CD4-positive, alpha-beta memory T cell (primary cell): ENCODE measurements around the gene NR2C2. TPM values are rescaled to one million over a fixed set of nuclear protein-coding genes. Genes with fewer than 3 reads are reported as not detected.

ENCODE experiments used
- CTCF ChIA-PET: fragments of 350-600 bp; sonication (Branson Sonifier 250); formaldehyde crosslinking; loops from one replicate; lab custom pipeline; 2021; ENCODE audit warnings: inconsistent platforms; ENCODE audit not compliant: partially characterized antibody; lab: Charles Lee
- POLR2A ChIA-PET: fragments of 350-600 bp; sonication (Branson Sonifier 250); formaldehyde crosslinking; loops from one replicate; lab custom pipeline; 2021; ENCODE audit not compliant: partially characterized antibody; lab: Charles Lee
- DNase-seq, 5 donors: peaks; one replicate each; pipeline versions ENCODE4 v3.0.0 to v3.0.0-alpha.2; 2020 to 2022; ENCODE audit warnings: mixed read lengths in 1 of 5
- H3K27ac ChIP-seq: one replicate; pipeline ENCODE4 v1.7.0; 2013; ENCODE audit warnings: low read depth, low read length
- H3K27me3 ChIP-seq: 2 replicates; pipeline ENCODE4 v1.7.0; 2013; ENCODE audit warnings: mild to moderate bottlenecking, low read length, moderate library complexity; ENCODE audit not compliant: insufficient read depth
- H3K36me3 ChIP-seq: 2 replicates; pipeline ENCODE4 v1.7.0; 2013; ENCODE audit warnings: mild to moderate bottlenecking, low read length, moderate library complexity; ENCODE audit not compliant: insufficient read depth
- H3K4me1 ChIP-seq: 2 replicates; pipeline ENCODE4 v1.7.0; 2013; ENCODE audit warnings: mild to moderate bottlenecking, low read length, moderate library complexity; ENCODE audit not compliant: insufficient read depth
- H3K4me3 ChIP-seq, 2 donors: one replicate each; pipeline ENCODE4 v1.7.0; 2013; ENCODE audit warnings: low read length in 2 of 2, mild to moderate bottlenecking in 1 of 2
- H3K9me3 ChIP-seq, 2 donors: one replicate each; pipeline ENCODE4 v1.7.0; 2013; ENCODE audit warnings: low read length in 2 of 2, control low read depth in 1 of 2; ENCODE audit not compliant: control insufficient read depth in 1 of 2
- H3K27ac Mint-ChIP-seq, 7 donors: one replicate each; pipeline ENCODE4 v1.8.0; 2020 to 2021; ENCODE audit warnings: mixed read lengths in 7 of 7, mild to moderate bottlenecking in 6 of 7, inconsistent platforms in 3 of 7, moderate library complexity in 3 of 7
- H3K27me3 Mint-ChIP-seq, 2 donors: one replicate each; pipeline ENCODE4 v1.8.0; 2020 to 2021; ENCODE audit warnings: mixed read lengths in 2 of 2
- H3K36me3 Mint-ChIP-seq, 2 donors: one replicate each; pipeline ENCODE4 v1.8.0; 2020 to 2021; ENCODE audit warnings: mixed read lengths in 2 of 2, inconsistent platforms in 1 of 2, mild to moderate bottlenecking in 1 of 2
- H3K4me1 Mint-ChIP-seq, 4 donors: one replicate each; pipeline ENCODE4 v1.8.0; 2020 to 2021; ENCODE audit warnings: mixed read lengths in 4 of 4, mild to moderate bottlenecking in 1 of 4
- H3K4me3 Mint-ChIP-seq, 8 donors: one replicate each; pipeline ENCODE4 v1.8.0; 2020 to 2021; ENCODE audit warnings: mixed read lengths in 8 of 8, mild to moderate bottlenecking in 7 of 8, moderate library complexity in 6 of 8, inconsistent platforms in 3 of 8
- H3K9me3 Mint-ChIP-seq, 8 donors: one replicate each; pipeline ENCODE4 v1.8.0; 2020 to 2021; ENCODE audit warnings: mixed read lengths in 8 of 8, mild to moderate bottlenecking in 5 of 8, inconsistent platforms in 3 of 8, moderate library complexity in 1 of 8
- intact Hi-C: fragments of 100-400 bp; cut with micrococcal nuclease; formaldehyde crosslinking; loops from one replicate; pipeline ENCODE4 v1.15.1; 2023
- polyA plus RNA-seq, 2 donors: library from polyadenylated mRNA; unstranded; fragments of 300-500 nt; fragmentation: Illumina TruSeq; gene quantifications; one replicate each; pipeline ENCODE4 v1.2.3, GENCODE V29; 2021
- total RNA-seq, 2 experiments: library from RNA; stranded (reverse); gene quantifications; one replicate each; pipeline ENCODE4 v1.2.3, GENCODE V29; 2021

The NR2C2 gene
- total and polyA plus RNA-seq, 4 experiments from 2014 or later = 5.5 to 103 (median 54.9) TPM

DNA sequence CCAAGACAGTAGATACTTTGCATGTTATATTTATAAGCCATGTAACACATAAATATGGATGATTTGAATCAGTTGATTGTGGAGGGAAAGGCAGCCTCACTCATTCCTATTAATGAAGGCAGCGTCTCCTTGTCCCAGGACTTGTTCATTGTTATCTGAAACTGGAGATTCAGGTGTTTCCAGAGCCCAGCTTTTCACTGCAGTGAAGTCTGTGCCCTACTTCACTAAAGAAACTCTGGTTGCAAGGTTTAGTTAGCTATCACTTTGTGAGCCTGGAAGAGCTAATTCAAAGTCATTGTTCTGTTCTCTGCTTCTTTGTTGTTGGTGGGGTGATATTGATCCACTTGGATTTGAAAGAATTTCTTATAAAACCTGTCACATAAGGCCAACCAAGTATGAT lies 9.8 kb downstream of the NR2C2 start:
- peaks cover 44 to 73% (median 58%) of the 10 kb centered on the region in 4 donors for H3K4me1 Mint-ChIP-seq
- ChIA-PET POLR2A (interaction anchor here (1.5 kb wide), 1 partner anchor 10 kb away, joined by 6 read pairs; the partner anchor contains the start of gene NR2C2), CTCF (interaction anchor here (1.0 to 1.2 kb wide), 3 partner anchors 9 to 36 kb away, joined by 3 read pairs; no protein-coding TSS in a partner anchor)
- no peak overlapping the region for H3K27ac ChIP-seq
- no peaks in the 10 kb centered on the region for H3K27me3 Mint-ChIP-seq
- intact Hi-C loops = no loop called here
- H3K9me3 ChIP-seq = no peaks in the 10 kb centered on the region
- H3K36me3 ChIP-seq = peaks cover 9% of the 10 kb centered on the region
- no peak overlapping the region for H3K27ac Mint-ChIP-seq
- no peaks in the 10 kb centered on the region for H3K9me3 Mint-ChIP-seq
- peaks cover 15 to 24% of the 10 kb centered on the region in 2 donors for H3K36me3 Mint-ChIP-seq
- peak overlapping the region in 1 of 8 donors; percentile 24 for H3K4me3 Mint-ChIP-seq
- no peak overlapping the region for H3K4me3 ChIP-seq
- DNase-seq = no peak
- H3K4me1 ChIP-seq = peaks cover 41% of the 10 kb centered on the region
- H3K27me3 ChIP-seq = no peaks in the 10 kb centered on the region

DNA sequence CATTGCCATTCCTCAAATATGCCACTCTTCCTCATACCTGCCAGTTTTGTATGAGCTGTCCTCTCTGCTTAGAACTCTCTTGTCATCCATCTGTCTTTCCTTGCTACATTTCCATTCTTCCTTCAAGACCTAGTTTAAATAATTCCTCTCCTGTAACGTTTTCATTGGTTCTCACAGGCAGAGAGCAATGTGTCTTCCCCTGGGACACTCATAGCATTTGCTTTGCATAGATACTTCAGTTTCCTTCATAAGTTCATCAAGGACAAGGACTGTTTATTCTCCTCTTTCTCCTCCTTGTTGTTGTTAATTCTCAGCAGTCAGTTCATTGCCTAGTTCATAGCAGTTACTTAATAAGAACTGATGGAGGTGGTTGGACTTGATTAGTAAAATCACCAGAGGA lies 10.5 kb downstream of the NR2C2 start:
- H3K9me3 ChIP-seq = no peaks in the 10 kb centered on the region
- intact Hi-C loops = no loop called here
- peaks cover 41% of the 10 kb centered on the region for H3K4me1 ChIP-seq
- Mint-ChIP-seq H3K36me3 (peaks cover 18 to 31% of the 10 kb centered on the region in 2 donors), H3K4me1 (peaks cover 41 to 73% (median 52%) of the 10 kb centered on the region in 4 donors), H3K9me3 (no peaks in the 10 kb centered on the region), H3K27ac (peak overlapping the region in 6 of 7 donors; percentile 2 to 81 (median 22)), H3K4me3 (peak overlapping the region in 2 of 8 donors; percentile 33 to 61), H3K27me3 (no peaks in the 10 kb centered on the region)
- no peaks in the 10 kb centered on the region for H3K27me3 ChIP-seq
- POLR2A ChIA-PET = interaction anchor here (1.7 kb wide), 1 partner anchor 10 kb away, joined by 4 read pairs; no protein-coding TSS in a partner anchor
- DNase-seq = no peak
- peaks cover 9% of the 10 kb centered on the region for H3K36me3 ChIP-seq
- CTCF ChIA-PET = interaction anchor here (1.0 kb wide), 1 partner anchor 37 kb away, joined by 3 read pairs; no protein-coding TSS in a partner anchor
- H3K4me3 ChIP-seq = no peak overlapping the region
- peak overlapping the region; percentile 10 for H3K27ac ChIP-seq

DNA sequence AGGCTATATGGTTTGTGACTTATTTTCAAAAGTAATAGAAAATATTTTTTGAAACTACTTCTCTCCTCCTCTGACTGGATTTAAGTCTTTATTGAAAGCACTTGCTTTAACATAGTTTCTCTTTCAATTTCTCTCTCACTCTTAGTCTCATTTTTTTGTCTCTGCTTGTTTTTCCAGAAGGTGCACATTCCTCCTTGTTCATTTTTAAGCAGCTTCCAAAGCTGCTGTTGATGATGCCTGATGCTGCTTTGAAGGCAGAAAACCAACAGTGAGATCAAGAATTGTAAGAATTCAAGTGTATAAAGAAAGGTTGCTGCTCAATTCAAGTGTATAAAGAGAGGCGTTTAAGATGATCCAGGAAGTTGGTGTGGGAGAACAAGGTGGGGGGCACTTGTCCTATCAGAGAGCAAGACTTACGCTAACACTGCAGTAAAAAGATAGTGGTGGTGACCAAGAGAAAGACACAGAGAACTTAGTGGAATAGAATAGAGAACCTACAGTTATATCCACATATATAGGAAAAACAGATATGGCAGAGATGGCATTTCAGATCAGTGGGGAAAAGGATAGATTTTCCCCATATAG lies 12.1 kb downstream of the NR2C2 start:
- H3K4me1 Mint-ChIP-seq = peaks cover 39 to 66% (median 45%) of the 10 kb centered on the region in 4 donors
- H3K27me3 Mint-ChIP-seq = no peaks in the 10 kb centered on the region
- peak overlapping the region; percentile 78 to 94 (median 86) for H3K27ac Mint-ChIP-seq
- H3K9me3 Mint-ChIP-seq = no peaks in the 10 kb centered on the region
- peak overlapping the region; percentile 23 for H3K27ac ChIP-seq
- ChIA-PET CTCF (no interaction called here), POLR2A (interaction anchor here (1.7 kb wide), 1 partner anchor 11 kb away, joined by 4 read pairs; no protein-coding TSS in a partner anchor)
- H3K36me3 ChIP-seq = peaks cover 9% of the 10 kb centered on the region
- intact Hi-C loops = no loop called here
- H3K4me3 Mint-ChIP-seq = peak overlapping the region; percentile 79 to 94 (median 84)
- peaks cover 19 to 34% of the 10 kb centered on the region in 2 donors for H3K36me3 Mint-ChIP-seq
- peak in 2 of 5 donors; percentile 2 to 11 for DNase-seq
- peaks cover 38% of the 10 kb centered on the region for H3K4me1 ChIP-seq
- peak overlapping the region in 1 of 2 donors; percentile 12 for H3K4me3 ChIP-seq
- no peaks in the 10 kb centered on the region for H3K27me3 ChIP-seq
- no peaks in the 10 kb centered on the region for H3K9me3 ChIP-seq

- CTCF ChIA-PET = interaction anchor here (0.9 kb wide), 1 partner anchor 36 kb away, joined by 3 read pairs; no protein-coding TSS in a partner anchor
- H3K27ac ChIP-seq = no peak overlapping the region
- peaks cover 9% of the 10 kb centered on the region for H3K36me3 ChIP-seq
- no peaks in the 10 kb centered on the region for H3K9me3 ChIP-seq
- Mint-ChIP-seq H3K36me3 (peaks cover 36 to 51% of the 10 kb centered on the region in 2 donors), H3K4me1 (peaks cover 20 to 37% (median 22%) of the 10 kb centered on the region in 4 donors), H3K9me3 (peaks cover 0 to 3% (median 1%) of the 10 kb centered on the region in 8 donors), H3K27ac (no peak overlapping the region), H3K27me3 (no peaks in the 10 kb centered on the region), H3K4me3 (no peak overlapping the region)
- no peak for DNase-seq
- no peak overlapping the region for H3K4me3 ChIP-seq
- POLR2A ChIA-PET = no interaction called here
- intact Hi-C loops = no loop called here
- no peaks in the 10 kb centered on the region for H3K27me3 ChIP-seq
- peaks cover 22% of the 10 kb centered on the region for H3K4me1 ChIP-seq
Measured at GRCh38 chr3:14962762-14963161, 15.4 kb downstream of the NR2C2 start.

- no peaks in the 10 kb centered on the region for H3K27me3 Mint-ChIP-seq
- DNase-seq = no peak
- H3K4me1 ChIP-seq = no peaks in the 10 kb centered on the region
- peaks cover 2% of the 10 kb centered on the region for H3K36me3 ChIP-seq
- CTCF ChIA-PET = interaction anchor here (1.0 to 1.8 kb wide), 3 partner anchors 10 to 40 kb away, joined by 3 to 5 read pairs (median 3); no protein-coding TSS in a partner anchor
- H3K9me3 ChIP-seq = no peaks in the 10 kb centered on the region
- POLR2A ChIA-PET = no interaction called here
- peaks cover 31 to 47% of the 10 kb centered on the region in 2 donors for H3K36me3 Mint-ChIP-seq
- H3K9me3 Mint-ChIP-seq = peaks cover 0 to 3% (median 1%) of the 10 kb centered on the region in 8 donors
- H3K27me3 ChIP-seq = no peaks in the 10 kb centered on the region
- no peak overlapping the region for H3K4me3 Mint-ChIP-seq
- intact Hi-C loops = no loop called here
- H3K27ac ChIP-seq = no peak overlapping the region
- peaks cover 0 to 16% (median 8%) of the 10 kb centered on the region in 4 donors for H3K4me1 Mint-ChIP-seq
- H3K27ac Mint-ChIP-seq = no peak overlapping the region
- H3K4me3 ChIP-seq = no peak overlapping the region
Measured at GRCh38 chr3:14967285-14967684, 19.9 kb downstream of the NR2C2 start.

DNA sequence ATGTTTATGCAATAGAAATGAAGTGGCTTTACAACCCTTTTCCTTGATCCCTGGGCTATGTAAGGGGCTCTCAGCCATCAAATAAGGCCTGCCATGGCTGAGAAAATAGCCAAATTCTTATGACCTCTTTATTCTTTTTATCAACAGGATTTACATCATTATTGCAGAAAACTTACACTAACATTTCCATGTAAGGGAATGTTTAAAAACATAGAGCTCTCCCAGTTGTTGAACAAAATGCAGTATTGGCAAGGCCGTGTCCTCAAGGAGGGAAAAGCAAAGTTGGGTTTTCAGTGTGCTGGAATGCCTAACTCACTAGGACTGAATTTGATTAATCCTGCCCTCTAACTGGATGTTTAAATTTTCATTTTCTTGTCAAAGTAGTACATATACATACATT lies 22.3 kb downstream of the NR2C2 start:
- POLR2A ChIA-PET = no interaction called here
- peaks cover 4 to 21% (median 14%) of the 10 kb centered on the region in 4 donors for H3K4me1 Mint-ChIP-seq

GRCh38 chr3:14976317-14976716 lies 28.9 kb downstream of the NR2C2 start:
- H3K27ac Mint-ChIP-seq = peak overlapping the region in 4 of 7 donors; percentile 0 to 59 (median 51)

More for the DNA sequence above, 22.3 kb downstream of the NR2C2 start:
- no peak for DNase-seq
- H3K4me1 ChIP-seq = no peaks in the 10 kb centered on the region
- Mint-ChIP-seq H3K4me3 (no peak overlapping the region), H3K36me3 (peaks cover 42 to 58% of the 10 kb centered on the region in 2 donors), H3K27ac (peak overlapping the region in 1 of 7 donors; percentile 17), H3K27me3 (no peaks in the 10 kb centered on the region), H3K9me3 (peaks cover 0 to 3% (median 1%) of the 10 kb centered on the region in 8 donors)
- no peak overlapping the region for H3K4me3 ChIP-seq
- CTCF ChIA-PET = no interaction called here
- intact Hi-C loops = no loop called here
- no peaks in the 10 kb centered on the region for H3K9me3 ChIP-seq
- no peak overlapping the region for H3K27ac ChIP-seq
- H3K27me3 ChIP-seq = no peaks in the 10 kb centered on the region
- H3K36me3 ChIP-seq = peaks cover 5% of the 10 kb centered on the region

More at GRCh38 chr3:14976317-14976716, 28.9 kb downstream of the NR2C2 start:
- Mint-ChIP-seq H3K27me3 (no peaks in the 10 kb centered on the region), H3K4me1 (peaks cover 32 to 44% (median 41%) of the 10 kb centered on the region in 4 donors), H3K4me3 (no peak overlapping the region), H3K9me3 (no peaks in the 10 kb centered on the region), H3K36me3 (peaks cover 25 to 48% of the 10 kb centered on the region in 2 donors)
- ChIA-PET POLR2A (no interaction called here), CTCF (interaction anchor here (0.7 kb wide), 1 partner anchor 112 kb away, joined by 3 read pairs; no protein-coding TSS in a partner anchor)
- no peaks in the 10 kb centered on the region for H3K4me1 ChIP-seq
- H3K4me3 ChIP-seq = no peak overlapping the region
- no peak overlapping the region for H3K27ac ChIP-seq
- H3K9me3 ChIP-seq = no peaks in the 10 kb centered on the region
- DNase-seq = no peak
- intact Hi-C loops = no loop called here
- H3K27me3 ChIP-seq = no peaks in the 10 kb centered on the region
- H3K36me3 ChIP-seq = peaks cover 5% of the 10 kb centered on the region
